ENCODE measurements around the gene MUSTN1. TPM values are rescaled to one million over a fixed set of nuclear protein-coding genes. Genes with fewer than 3 reads are reported as not detected.

MUSTN1 gene
- total and polyA plus RNA-seq, 2 experiments from 2014 or later = 1.2 to 1.4 TPM

DNA sequence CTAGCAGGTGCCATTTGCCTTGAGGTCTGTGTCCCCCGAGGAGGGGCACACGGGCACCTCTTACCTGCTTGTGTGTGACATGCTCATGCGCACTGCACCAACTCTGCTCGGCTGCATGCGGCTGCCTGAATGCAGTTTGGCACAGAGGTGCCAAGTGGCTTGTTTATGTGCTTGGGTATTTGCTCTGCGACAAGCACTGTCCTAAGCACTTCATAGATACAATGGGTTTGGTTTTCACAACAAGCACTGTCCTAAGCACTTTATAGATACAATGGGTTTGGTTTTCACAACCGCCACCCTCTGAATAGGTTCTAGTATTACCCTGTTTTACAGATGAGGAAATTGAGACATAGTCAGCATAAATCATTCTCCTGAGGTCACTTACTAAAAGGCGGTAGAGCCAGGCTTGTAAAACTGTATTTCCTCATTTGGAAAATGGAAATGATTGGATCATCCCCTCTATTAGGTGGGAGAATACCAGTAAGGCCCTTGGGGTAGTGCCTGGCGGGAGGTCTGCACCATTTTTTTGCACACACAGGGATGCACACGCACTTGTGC is 4.8 kb downstream of the MUSTN1 start:
- no peak overlapping the region for H3K27ac Mint-ChIP-seq
- Histone ChIP-seq H3K79me2 (replicated peaks; ENCODE audit: insufficient read depth) (no peaks in the 10 kb centered on the region), H3K36me3 (ENCODE audit: insufficient read depth) (no peaks in the 10 kb centered on the region), H3K27ac (ENCODE audit: low read depth) (no peak overlapping the region), H3K4me3 (no peak overlapping the region), H3K9me2 (ENCODE audit: insufficient read depth) (no peaks in the 10 kb centered on the region), H3K27me3 (ENCODE audit: insufficient read depth) (no peaks in the 10 kb centered on the region), H2AFZ (no peak overlapping the region), H4K20me1 (replicated peaks; ENCODE audit: insufficient read depth) (no peaks in the 10 kb centered on the region), H3F3A (replicated peaks; ENCODE audit: low read depth) (no peaks in the 10 kb centered on the region), H3K4me2 (no peak overlapping the region), H3K4me1 (ENCODE audit: insufficient read depth) (no peaks in the 10 kb centered on the region)
- no peak overlapping the region for H3K4me3 Mint-ChIP-seq
- no peaks in the 10 kb centered on the region for H3K9me3 Mint-ChIP-seq
- ATAC-seq (no peak), DNase-seq (ENCODE audit: low spot score) (no peak)
- TF ChIP-seq ZNF114 (CRISPR knock-in tag; IDR thresholded peaks at IDR 0.05) = no peak
- TF ChIP-seq NANOG (IDR thresholded peaks at IDR 0.05; ENCODE audit: borderline replicate concordance) = no peak
- TF ChIP-seq STAT1 (IDR thresholded peaks at IDR 0.05; ENCODE audit: unreplicated experiment) = no peak
- TF ChIP-seq, protein P1, sequence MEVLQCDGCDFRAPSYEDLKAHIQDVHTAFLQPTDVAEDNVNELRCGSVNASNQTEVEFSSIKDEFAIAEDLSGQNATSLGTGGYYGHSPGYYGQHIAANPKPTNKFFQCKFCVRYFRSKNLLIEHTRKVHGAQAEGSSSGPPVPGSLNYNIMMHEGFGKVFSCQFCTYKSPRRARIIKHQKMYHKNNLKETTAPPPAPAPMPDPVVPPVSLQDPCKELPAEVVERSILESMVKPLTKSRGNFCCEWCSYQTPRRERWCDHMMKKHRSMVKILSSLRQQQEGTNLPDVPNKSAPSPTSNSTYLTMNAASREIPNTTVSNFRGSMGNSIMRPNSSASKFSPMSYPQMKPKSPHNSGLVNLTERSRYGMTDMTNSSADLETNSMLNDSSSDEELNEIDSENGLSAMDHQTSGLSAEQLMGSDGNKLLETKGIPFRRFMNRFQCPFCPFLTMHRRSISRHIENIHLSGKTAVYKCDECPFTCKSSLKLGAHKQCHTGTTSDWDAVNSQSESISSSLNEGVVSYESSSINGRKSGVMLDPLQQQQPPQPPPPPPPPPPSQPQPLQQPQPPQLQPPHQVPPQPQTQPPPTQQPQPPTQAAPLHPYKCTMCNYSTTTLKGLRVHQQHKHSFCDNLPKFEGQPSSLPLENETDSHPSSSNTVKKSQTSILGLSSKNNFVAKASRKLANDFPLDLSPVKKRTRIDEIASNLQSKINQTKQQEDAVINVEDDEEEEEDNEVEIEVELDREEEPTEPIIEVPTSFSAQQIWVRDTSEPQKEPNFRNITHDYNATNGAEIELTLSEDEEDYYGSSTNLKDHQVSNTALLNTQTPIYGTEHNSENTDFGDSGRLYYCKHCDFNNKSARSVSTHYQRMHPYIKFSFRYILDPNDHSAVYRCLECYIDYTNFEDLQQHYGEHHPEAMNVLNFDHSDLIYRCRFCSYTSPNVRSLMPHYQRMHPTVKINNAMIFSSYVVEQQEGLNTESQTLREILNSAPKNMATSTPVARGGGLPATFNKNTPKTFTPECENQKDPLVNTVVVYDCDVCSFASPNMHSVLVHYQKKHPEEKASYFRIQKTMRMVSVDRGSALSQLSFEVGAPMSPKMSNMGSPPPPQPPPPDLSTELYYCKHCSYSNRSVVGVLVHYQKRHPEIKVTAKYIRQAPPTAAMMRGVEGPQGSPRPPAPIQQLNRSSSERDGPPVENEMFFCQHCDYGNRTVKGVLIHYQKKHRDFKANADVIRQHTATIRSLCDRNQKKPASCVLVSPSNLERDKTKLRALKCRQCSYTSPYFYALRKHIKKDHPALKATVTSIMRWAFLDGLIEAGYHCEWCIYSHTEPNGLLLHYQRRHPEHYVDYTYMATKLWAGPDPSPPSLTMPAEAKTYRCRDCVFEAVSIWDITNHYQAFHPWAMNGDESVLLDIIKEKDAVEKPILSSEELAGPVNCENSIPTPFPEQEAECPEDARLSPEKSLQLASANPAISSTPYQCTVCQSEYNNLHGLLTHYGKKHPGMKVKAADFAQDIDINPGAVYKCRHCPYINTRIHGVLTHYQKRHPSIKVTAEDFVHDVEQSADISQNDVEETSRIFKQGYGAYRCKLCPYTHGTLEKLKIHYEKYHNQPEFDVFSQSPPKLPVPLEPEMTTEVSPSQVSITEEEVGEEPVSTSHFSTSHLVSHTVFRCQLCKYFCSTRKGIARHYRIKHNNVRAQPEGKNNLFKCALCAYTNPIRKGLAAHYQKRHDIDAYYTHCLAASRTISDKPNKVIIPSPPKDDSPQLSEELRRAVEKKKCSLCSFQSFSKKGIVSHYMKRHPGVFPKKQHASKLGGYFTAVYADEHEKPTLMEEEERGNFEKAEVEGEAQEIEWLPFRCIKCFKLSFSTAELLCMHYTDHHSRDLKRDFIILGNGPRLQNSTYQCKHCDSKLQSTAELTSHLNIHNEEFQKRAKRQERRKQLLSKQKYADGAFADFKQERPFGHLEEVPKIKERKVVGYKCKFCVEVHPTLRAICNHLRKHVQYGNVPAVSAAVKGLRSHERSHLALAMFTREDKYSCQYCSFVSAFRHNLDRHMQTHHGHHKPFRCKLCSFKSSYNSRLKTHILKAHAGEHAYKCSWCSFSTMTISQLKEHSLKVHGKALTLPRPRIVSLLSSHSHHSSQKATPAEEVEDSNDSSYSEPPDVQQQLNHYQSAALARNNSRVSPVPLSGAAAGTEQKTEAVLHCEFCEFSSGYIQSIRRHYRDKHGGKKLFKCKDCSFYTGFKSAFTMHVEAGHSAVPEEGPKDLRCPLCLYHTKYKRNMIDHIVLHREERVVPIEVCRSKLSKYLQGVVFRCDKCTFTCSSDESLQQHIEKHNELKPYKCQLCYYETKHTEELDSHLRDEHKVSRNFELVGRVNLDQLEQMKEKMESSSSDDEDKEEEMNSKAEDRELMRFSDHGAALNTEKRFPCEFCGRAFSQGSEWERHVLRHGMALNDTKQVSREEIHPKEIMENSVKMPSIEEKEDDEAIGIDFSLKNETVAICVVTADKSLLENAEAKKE (CRISPR knock-in tag; IDR thresholded peaks at IDR 0.05) = no peak
- TF ChIP-seq POLR2AphosphoS5 (IDR thresholded peaks at IDR 0.05; ENCODE audit: low read depth) = no peak
- no peak for TF ChIP-seq EZH2phosphoT487 (IDR thresholded peaks at IDR 0.05; ENCODE audit: unreplicated experiment)
- TF ChIP-seq JUNB (IDR thresholded peaks at IDR 0.05; ENCODE audit: unreplicated experiment) = no peak
- TF ChIP-seq, protein P2, sequence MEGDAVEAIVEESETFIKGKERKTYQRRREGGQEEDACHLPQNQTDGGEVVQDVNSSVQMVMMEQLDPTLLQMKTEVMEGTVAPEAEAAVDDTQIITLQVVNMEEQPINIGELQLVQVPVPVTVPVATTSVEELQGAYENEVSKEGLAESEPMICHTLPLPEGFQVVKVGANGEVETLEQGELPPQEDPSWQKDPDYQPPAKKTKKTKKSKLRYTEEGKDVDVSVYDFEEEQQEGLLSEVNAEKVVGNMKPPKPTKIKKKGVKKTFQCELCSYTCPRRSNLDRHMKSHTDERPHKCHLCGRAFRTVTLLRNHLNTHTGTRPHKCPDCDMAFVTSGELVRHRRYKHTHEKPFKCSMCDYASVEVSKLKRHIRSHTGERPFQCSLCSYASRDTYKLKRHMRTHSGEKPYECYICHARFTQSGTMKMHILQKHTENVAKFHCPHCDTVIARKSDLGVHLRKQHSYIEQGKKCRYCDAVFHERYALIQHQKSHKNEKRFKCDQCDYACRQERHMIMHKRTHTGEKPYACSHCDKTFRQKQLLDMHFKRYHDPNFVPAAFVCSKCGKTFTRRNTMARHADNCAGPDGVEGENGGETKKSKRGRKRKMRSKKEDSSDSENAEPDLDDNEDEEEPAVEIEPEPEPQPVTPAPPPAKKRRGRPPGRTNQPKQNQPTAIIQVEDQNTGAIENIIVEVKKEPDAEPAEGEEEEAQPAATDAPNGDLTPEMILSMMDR (conservative IDR thresholded peaks at IDR 0.05; ENCODE audit: low read depth in 2 of 2) = no peak
- no peak for TF ChIP-seq ZNF331 (CRISPR knock-in tag; IDR thresholded peaks at IDR 0.05; ENCODE audit: low read depth)
- TF ChIP-seq, protein P3, sequence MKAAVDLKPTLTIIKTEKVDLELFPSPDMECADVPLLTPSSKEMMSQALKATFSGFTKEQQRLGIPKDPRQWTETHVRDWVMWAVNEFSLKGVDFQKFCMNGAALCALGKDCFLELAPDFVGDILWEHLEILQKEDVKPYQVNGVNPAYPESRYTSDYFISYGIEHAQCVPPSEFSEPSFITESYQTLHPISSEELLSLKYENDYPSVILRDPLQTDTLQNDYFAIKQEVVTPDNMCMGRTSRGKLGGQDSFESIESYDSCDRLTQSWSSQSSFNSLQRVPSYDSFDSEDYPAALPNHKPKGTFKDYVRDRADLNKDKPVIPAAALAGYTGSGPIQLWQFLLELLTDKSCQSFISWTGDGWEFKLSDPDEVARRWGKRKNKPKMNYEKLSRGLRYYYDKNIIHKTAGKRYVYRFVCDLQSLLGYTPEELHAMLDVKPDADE (IDR thresholded peaks at IDR 0.05) = no peak
- TF ChIP-seq EZH2 (IDR thresholded peaks at IDR 0.05; ENCODE audit: low read depth, unreplicated experiment) = no peak
- TF ChIP-seq CREB1 (CRISPR knock-in tag; IDR thresholded peaks at IDR 0.05; ENCODE audit: low read depth) = no peak
- TF ChIP-seq, protein P4, sequence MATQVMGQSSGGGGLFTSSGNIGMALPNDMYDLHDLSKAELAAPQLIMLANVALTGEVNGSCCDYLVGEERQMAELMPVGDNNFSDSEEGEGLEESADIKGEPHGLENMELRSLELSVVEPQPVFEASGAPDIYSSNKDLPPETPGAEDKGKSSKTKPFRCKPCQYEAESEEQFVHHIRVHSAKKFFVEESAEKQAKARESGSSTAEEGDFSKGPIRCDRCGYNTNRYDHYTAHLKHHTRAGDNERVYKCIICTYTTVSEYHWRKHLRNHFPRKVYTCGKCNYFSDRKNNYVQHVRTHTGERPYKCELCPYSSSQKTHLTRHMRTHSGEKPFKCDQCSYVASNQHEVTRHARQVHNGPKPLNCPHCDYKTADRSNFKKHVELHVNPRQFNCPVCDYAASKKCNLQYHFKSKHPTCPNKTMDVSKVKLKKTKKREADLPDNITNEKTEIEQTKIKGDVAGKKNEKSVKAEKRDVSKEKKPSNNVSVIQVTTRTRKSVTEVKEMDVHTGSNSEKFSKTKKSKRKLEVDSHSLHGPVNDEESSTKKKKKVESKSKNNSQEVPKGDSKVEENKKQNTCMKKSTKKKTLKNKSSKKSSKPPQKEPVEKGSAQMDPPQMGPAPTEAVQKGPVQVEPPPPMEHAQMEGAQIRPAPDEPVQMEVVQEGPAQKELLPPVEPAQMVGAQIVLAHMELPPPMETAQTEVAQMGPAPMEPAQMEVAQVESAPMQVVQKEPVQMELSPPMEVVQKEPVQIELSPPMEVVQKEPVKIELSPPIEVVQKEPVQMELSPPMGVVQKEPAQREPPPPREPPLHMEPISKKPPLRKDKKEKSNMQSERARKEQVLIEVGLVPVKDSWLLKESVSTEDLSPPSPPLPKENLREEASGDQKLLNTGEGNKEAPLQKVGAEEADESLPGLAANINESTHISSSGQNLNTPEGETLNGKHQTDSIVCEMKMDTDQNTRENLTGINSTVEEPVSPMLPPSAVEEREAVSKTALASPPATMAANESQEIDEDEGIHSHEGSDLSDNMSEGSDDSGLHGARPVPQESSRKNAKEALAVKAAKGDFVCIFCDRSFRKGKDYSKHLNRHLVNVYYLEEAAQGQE (IDR thresholded peaks at IDR 0.05; ENCODE audit: unreplicated experiment) = no peak
- peaks cover 17% of the 10 kb centered on the region for H3K4me1 Mint-ChIP-seq
- H3K36me3 Mint-ChIP-seq (ENCODE audit: low read depth) = peaks cover 2% of the 10 kb centered on the region; the same call in 1 of the 3 replicates
- H3K27me3 Mint-ChIP-seq (ENCODE audit: insufficient read depth, low read depth, poor library complexity) = peaks cover 10% of the 10 kb centered on the region

Measured in GM23338 (cell line).